Measurements from ENCODE around the gene TECTB.

DNA sequence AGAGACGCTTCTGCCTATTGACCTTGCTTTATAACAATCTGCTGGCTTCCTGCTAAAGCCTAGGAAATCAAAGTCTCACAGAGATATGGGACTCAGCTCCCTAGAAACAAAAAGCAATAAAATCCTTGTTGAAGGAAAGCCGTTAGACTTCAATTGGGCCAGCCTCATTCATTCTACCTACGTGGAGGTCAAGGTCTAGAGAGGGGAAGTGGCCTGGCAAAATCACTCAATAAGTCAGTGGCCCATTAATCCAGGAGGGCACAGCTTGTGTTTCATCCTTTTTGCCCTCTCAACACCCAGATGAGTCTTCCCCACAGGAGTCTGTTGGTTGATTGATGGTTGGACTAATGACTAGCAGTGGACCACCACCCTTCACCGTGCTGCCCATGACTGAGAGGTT is 50.3 kb downstream of the TECTB start:
- TF ChIP-seq EZH2 (IDR thresholded peaks at IDR 0.05; ENCODE audit: low read length, unreplicated experiment) = no peak
- TF ChIP-seq, protein P1, sequence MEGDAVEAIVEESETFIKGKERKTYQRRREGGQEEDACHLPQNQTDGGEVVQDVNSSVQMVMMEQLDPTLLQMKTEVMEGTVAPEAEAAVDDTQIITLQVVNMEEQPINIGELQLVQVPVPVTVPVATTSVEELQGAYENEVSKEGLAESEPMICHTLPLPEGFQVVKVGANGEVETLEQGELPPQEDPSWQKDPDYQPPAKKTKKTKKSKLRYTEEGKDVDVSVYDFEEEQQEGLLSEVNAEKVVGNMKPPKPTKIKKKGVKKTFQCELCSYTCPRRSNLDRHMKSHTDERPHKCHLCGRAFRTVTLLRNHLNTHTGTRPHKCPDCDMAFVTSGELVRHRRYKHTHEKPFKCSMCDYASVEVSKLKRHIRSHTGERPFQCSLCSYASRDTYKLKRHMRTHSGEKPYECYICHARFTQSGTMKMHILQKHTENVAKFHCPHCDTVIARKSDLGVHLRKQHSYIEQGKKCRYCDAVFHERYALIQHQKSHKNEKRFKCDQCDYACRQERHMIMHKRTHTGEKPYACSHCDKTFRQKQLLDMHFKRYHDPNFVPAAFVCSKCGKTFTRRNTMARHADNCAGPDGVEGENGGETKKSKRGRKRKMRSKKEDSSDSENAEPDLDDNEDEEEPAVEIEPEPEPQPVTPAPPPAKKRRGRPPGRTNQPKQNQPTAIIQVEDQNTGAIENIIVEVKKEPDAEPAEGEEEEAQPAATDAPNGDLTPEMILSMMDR (conservative IDR thresholded peaks at IDR 0.05; ENCODE audit: low read depth, low read length) = no peak

All from PC-3 (cell line).